Measurements from ENCODE around the gene ICAM4.
A peak's percentile ranks its signal among the peaks of the same experiment; 100 is the strongest.
"Not testable (repeated sequence)": the region's sequence is repeated elsewhere in the genome, so short reads cannot be mapped to it uniquely, and the experiment has no call there.

ICAM4 gene, protein sequence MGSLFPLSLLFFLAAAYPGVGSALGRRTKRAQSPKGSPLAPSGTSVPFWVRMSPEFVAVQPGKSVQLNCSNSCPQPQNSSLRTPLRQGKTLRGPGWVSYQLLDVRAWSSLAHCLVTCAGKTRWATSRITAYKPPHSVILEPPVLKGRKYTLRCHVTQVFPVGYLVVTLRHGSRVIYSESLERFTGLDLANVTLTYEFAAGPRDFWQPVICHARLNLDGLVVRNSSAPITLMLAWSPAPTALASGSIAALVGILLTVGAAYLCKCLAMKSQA

DNA sequence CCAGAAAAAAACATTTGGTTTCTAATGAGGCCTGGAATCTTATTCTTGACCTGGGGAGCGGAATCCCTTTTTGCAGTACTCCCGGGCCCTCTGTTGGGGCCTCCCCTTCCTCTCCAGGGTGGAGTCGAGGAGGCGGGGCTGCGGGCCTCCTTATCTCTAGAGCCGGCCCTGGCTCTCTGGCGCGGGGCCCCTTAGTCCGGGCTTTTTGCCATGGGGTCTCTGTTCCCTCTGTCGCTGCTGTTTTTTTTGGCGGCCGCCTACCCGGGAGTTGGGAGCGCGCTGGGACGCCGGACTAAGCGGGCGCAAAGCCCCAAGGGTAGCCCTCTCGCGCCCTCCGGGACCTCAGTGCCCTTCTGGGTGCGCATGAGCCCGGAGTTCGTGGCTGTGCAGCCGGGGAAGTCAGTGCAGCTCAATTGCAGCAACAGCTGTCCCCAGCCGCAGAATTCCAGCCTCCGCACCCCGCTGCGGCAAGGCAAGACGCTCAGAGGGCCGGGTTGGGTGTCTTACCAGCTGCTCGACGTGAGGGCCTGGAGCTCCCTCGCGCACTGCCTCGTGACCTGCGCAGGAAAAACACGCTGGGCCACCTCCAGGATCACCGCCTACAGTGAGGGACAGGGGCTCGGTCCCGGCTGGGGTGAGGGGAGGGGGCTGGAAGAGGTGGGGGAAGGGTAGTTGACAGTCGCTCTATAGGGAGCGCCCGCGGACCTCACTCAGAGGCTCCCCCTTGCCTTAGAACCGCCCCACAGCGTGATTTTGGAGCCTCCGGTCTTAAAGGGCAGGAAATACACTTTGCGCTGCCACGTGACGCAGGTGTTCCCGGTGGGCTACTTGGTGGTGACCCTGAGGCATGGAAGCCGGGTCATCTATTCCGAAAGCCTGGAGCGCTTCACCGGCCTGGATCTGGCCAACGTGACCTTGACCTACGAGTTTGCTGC is at the start of gene ICAM4:
Gene ICAM4, plus strand, starts transcription at position 153 of the 935 bp plus-strand sequence. Its CDS starts 58 bp downstream, at position 211.
- no peak for DNase-seq

DNA sequence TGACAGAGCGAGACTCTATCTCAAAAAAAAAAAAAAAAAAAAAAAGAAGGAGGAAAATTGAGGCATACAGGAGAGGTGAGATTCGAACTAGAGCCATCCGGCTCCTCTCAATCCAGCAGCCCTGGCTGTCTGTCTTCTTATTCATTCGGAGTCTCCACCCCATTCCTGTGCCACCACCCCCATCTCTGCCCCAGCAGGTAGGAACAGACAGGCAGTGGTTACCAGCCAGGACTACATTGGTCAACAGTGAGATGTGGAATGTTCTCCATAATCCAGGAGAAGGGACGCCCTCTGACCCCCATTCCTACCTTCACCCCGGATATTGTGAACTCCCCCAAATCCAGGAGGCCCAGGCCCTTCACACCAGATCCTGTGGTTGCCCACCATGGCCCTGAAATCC is 49.1 kb upstream of the ICAM4 start:
- DNase-seq = no peak

DNA sequence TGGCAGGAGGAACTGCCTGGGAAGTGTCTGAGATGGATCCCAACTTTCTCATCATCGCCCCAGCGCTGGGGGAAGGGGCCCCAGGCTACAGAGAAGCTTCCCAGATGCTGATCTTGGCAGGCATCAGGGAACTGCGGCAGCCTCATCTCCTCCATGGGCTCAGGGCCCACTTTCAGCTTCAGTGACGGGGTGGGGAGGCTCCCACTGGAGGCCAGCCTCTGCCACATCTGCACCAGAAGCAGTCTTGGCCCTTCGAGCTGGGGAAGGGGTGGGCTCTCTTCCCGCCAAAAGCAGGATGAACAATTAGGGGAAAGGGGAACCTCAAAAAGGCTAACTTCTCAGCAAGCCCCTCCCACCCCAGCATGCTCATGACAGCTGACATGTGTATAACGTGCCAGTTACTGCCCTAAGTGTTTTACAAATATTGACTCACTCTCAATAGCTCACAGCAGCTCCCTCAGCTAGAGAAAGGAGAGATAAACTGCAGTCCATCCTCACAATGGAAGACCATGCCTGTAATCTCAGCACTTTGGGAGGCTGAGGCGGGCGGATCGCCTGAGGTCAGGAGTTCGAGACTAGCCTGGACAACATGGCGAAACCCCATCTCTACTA is 48.5 kb upstream of the ICAM4 start:
- peak; percentile 89 for DNase-seq

- DNase-seq = not testable (repeated sequence)
Observed at GRCh38 chr19:10241826-10242449, 44.8 kb upstream of the ICAM4 start.

- DNase-seq = no peak
Observed at GRCh38 chr19:10243606-10244005, 43.1 kb upstream of the ICAM4 start.

- DNase-seq = no peak
Observed at GRCh38 chr19:10245189-10245939, 41.4 kb upstream of the ICAM4 start.

DNA sequence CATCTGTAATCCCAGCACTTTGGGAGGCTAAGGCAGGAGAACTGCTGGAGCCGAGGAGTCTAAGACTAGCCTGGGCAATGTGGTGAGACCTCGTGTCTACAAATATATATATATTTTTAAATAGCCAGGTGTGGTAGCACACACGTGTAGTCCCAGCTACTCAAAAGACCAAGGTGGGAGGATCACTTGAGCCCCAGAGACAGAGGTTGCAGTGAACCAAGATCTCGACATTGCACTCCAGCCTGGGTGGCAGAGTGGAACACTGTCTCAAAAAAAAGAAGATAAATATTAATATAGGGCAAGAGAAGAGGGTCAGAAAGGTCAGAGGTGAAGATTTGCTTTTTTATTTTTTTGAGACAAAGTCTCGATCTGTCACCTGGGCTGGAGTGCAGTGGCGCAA is 40.2 kb upstream of the ICAM4 start:
- DNase-seq = no peak

GRCh38 chr19:10251792-10252694 is 34.7 kb upstream of the ICAM4 start, which contains the start of gene MRPL4:
MRPL4 (plus strand) TSS chr19:10252214; CDS start chr19:10252254, 40 bp downstream.
- peak; percentile 96 for DNase-seq

DNA sequence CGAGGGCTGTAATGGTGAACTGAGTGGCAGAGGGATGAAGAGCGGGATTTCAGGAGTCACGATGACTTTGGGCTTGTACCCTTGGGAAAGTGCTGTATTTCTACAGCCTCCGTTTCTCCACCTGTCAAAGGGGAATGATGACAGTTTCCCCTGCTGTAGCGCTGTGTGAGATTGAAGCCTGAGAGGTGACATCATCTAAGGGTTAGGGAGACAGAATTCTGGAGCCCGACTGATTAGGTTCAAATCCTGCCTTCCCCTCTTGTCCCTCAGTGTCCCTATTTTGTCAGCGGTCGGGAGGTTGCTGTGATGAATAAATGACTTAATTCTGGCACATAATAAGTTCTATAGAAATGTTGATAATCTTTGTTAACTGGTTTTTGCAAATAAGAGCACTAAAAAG is 34.0 kb upstream of the ICAM4 start:
- no peak for DNase-seq

- no peak for DNase-seq
Observed at GRCh38 chr19:10254244-10254643, 32.5 kb upstream of the ICAM4 start.

DNA sequence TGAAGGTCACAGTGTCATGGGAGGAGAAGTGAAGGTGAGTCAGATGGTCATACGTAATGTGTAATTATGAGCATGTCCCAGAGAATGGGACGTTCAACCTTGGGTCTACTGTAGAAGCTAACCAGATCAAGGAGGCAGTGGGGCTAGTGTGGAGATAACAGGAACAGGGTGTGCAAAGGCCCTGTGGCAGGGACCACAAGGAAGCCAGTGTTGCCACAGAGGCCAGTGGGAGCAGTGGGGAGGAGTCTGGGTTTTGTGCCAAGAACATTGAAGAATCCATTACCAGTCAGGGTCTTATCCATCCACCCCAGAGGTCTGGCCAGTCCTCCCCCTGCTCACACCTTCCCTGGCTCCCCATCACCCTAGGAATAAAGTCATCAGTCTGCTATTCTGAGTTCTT is 31.4 kb upstream of the ICAM4 start:
- no peak for DNase-seq

DNA sequence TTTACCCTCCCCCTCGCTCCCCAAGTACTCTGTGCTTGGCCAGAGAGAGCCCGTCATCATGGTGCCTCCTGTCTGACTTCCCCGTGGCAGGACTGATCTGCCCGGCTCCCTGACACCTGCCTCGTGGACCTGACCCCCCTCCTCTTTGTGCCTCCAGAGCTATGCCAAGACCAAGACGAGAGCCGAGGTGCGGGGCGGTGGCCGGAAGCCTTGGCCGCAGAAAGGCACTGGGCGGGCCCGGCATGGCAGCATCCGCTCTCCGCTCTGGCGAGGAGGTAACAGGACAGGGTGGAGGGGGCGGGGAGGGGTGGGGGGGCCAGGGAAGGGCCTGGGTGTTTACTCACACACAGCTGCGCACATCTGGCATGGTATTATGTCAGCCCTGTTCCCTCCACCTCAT is 30.2 kb upstream of the ICAM4 start:
- no peak for DNase-seq

DNA sequence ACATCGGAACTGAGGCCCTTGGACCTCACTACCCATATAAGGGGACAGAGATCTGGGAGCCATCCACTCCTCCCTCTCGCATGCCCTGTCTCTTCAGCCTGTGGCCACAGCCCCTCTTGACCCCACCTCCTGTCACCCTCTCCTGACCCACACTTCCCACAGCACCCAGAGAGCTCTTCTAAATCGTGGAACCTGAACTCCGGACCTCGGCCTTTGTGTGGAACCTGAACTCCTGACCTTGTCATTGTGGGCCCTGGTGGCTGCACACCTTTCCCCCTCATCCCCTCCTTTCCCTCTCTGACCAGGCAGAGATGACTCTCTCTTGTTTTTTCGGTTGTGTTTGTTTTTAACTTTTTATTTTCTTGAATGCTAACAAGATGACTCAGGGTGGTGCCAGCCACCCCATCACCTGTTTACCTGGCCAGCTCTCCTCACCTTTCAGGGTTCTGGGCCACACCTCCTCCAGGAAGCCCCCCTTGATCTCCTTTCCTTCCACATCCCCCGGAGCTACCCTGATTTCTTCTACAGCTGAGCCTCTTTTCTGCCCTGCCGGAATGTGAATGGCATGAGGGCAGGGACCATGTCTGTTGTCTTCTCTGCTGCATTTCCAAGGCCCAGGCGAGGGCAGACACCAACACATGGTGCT is 29.7 kb upstream of the ICAM4 start:
- no peak for DNase-seq

- DNase-seq = no peak
Observed at GRCh38 chr19:10258080-10258710, 28.6 kb upstream of the ICAM4 start.

- peak; percentile 80 for DNase-seq
Observed at GRCh38 chr19:10259162-10259905, 27.4 kb upstream of the ICAM4 start.

GRCh38 chr19:10260141-10260584 is 26.6 kb upstream of the ICAM4 start:
- DNase-seq = peak; percentile 41

GRCh38 chr19:10262771-10263170 is 24.0 kb upstream of the ICAM4 start:
- DNase-seq = no peak

- DNase-seq = no peak
Observed at GRCh38 chr19:10266706-10267105, 20.0 kb upstream of the ICAM4 start.

DNA sequence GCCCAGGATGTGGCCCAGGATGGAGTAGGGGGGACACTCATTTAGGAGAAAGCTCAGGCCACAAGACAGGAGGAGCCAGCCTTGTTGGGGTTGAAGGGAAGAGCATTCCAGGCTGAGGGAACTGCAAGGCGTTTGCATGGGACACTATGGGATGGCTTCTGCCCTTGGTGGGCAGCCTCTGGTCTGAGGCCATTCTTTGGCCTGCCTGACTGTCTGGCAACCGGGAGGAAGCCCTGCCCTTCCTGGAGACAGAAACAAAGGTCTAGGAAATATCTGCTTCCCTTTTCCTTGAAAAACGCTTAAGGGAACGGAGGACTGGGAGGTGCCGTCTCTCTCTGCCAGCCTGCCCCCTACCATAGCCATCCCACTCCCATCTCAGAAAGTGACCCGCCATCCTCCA is 18.7 kb upstream of the ICAM4 start:
- no peak for DNase-seq
